ENCODE measurements around the gene ATXN10.

Gene ATXN10

DNA sequence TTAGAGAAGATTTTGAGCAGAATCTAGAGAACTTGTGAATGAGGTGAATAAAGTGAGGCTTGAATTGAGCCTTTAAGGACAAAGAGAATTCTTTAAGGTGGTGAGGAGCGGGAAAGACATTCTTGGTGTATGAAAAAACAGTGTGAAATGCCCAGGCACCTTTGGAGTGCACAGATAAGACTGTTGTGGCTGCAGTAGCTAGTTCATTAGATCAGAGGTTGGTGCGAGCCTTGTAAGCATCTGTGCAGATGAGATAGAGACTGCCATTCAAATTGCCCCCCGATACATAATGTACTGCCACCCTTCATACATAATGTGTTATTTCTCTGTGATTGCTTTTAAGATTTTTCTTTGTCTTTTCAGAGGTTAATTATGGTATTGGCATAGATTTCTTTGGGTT lies 31.3 kb downstream of the ATXN10 start:
- in situ Hi-C loops (cut with HindIII; ENCODE audit: low sequenced_read_pairs), result no loop called here

GRCh38 chr22:45703758-45704157 lies 32.1 kb downstream of the ATXN10 start:
- in situ Hi-C loops (cut with HindIII; ENCODE audit: low sequenced_read_pairs), result no loop called here

DNA sequence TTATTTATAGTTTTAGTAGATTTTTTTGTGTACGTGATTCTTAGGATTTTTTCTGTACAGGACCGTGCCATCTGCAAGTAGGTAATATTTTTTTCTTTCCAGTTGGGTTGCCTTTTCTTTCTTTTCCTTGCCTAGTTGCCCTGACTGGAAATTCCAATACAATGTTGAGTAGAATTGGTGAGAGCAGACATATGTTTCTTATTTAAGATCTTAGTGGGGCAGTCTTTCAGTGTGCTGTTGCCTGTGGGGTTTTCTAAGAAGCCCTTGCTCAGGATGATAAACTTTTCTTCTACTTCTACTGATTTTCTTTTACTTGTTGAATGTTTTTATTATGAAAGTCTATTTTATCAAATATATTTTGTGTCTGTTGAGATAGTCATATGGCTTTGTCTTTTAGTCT lies 33.0 kb downstream of the ATXN10 start:
- in situ Hi-C loops (cut with HindIII; ENCODE audit: low sequenced_read_pairs), result no loop called here

- in situ Hi-C loops (cut with HindIII; ENCODE audit: low sequenced_read_pairs), result no loop called here
Measured at GRCh38 chr22:45707605-45708004, 36.0 kb downstream of the ATXN10 start.

DNA sequence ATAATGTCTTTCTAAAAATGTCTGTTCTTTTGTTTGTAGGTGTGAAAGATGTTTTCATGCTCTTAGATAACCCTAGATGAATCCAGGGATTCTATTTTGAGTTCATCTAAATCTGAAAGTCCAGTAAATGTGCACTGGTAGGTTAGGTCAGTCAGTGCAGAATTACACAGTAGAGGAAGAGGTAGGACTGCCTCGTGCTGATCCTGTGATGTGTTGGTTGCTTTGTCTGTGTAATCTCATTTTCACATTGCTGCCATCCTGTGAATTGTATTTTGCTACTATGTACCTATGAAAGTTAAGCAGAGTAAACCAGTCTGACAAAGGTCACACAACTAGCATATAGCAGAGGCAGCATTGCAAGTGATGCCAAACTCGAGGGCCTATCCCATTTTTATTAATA lies 36.5 kb downstream of the ATXN10 start:
- in situ Hi-C loops (cut with HindIII; ENCODE audit: low sequenced_read_pairs), result no loop called here

- in situ Hi-C loops (cut with HindIII; ENCODE audit: low sequenced_read_pairs), result no loop called here
Measured at GRCh38 chr22:45709060-45709739, 37.6 kb downstream of the ATXN10 start.

DNA sequence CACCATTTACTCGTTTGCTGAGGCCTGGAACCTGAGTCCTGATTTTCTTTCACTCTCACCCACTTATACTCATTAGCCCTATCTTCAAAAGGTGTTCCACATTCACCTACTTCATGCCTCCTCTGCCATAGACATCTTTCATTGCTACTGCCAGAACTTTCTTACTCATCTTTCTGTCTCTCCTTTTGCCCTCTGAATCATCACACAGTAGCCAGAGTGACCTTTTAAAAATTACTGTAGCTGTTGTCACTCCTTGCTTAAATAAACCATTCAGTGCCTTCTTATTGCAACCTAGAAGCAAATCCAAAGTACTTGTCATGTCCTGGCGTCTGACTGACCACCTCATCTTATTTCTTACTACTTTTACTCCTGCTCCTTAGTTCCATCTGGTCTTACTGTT lies 38.2 kb downstream of the ATXN10 start:
- in situ Hi-C loops (cut with HindIII; ENCODE audit: low sequenced_read_pairs), result loop anchor here (5.0 kb wide), 1 partner anchor 68 kb away; no protein-coding TSS in a partner anchor

DNA sequence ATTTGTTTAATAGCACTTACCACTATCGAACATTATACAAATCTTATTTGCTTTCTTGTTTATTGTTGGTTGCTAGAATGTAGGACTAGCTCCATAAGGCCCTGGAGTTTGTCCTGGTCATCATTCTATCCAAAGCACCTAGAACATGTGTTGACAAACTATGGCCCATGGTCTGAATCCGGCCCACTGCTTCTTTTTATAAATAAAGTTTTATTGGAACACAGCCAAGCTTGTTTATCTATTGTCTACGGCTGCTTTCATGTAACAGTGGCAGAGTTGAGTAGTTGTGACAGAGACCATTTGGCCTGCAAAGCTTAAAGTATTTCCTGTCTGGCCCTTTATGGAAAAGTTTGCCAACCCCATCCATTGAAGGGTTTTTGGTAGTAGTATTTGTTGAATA lies 38.8 kb downstream of the ATXN10 start:
- in situ Hi-C loops (cut with HindIII; ENCODE audit: low sequenced_read_pairs), result loop anchor here (5.0 kb wide), 1 partner anchor 68 kb away; no protein-coding TSS in a partner anchor

- in situ Hi-C loops (cut with HindIII; ENCODE audit: low sequenced_read_pairs), result loop anchor here (5.0 kb wide), 1 partner anchor 72 kb away; no protein-coding TSS in a partner anchor
Measured at GRCh38 chr22:45714390-45714789, 42.8 kb downstream of the ATXN10 start.

DNA sequence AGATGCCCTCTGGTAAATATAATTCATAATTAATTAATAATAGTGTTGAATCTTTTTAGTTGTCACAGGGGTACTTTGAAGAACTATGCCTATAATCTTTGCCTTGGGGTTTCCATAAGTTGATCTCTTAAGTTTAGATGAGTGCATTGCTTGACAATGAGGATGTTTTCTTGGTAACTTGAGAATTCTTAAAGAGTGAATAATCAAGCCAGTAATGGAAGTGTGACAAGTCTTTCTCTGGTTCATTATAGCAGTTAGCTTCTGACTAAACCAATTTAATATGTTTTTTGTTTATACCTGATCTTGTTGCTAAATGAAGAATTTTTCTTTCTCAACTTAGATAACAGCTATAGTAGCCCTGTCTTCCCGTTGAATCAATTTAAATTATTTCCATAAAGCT lies 46.2 kb downstream of the ATXN10 start:
- in situ Hi-C loops (cut with HindIII; ENCODE audit: low sequenced_read_pairs), result no loop called here

DNA sequence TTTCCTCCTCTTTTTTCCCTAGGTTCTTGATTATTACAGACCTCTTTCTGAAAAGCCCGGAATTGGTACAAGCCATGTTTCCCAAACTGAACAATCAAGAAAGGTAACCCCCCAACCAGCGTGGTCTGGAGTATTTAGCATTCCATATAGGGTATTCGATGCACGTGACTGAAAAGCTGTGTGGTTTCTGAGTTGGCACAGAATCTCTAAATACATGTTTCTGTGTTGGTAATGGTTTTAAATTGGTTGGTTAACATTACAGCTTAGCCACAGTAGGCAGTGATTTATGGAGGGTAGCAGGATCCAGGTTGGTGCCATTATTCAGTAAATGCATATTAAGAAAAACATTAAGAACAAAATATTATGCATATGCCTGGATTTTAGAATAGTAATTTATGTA lies 46.8 kb downstream of the ATXN10 start:
- in situ Hi-C loops (cut with HindIII; ENCODE audit: low sequenced_read_pairs), result no loop called here

DNA sequence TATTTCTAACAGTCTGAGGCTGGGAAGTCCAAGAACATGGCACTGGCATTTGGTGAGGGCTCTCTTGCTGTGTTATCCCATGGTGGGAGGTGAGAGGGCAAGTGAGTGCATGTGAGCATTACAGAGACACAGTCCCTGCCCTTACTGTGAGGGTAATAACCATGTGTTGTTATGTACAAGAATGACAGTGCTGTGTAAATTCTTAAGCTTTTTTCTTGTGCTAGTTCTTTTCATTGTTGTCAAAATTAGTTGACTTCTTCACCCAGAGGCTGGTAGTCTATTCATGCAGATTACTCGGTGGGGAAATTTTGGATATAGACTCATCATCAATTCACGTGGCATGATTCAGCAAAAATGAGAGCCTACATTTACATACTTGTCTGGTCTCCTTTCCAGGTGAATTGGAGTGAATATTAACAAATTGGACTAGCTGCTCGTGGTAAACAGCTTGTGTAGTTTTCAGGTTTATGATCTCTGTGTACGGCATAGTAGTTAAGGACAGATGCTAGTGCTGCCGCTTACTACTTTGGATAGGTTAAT lies 49.3 kb downstream of the ATXN10 start:
- in situ Hi-C loops (cut with HindIII; ENCODE audit: low sequenced_read_pairs), result no loop called here

DNA sequence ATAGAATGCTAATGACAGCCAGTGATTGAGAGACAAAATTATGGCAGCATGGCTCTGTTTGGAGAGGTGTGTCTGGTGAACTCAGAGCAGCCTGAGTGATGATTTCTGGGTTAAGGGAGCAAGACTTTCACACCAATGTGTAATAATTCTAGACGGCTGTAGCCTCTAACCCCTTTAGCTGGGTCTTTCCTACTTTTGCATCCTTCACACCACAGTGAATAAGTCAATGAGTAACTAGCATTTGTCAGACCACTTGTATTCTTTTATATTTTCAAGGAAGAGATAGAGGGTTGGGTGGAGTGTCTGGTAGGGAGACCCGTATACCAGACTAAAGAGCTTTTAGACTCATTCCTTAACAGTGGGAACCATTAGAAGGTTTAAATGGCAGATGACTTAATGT lies 50.4 kb downstream of the ATXN10 start:
- in situ Hi-C loops (cut with HindIII; ENCODE audit: low sequenced_read_pairs), result no loop called here

- in situ Hi-C loops (cut with HindIII; ENCODE audit: low sequenced_read_pairs), result no loop called here
Measured at GRCh38 chr22:45726081-45726480, 54.4 kb downstream of the ATXN10 start.

- in situ Hi-C loops (cut with HindIII; ENCODE audit: low sequenced_read_pairs), result no loop called here
Measured at GRCh38 chr22:45731041-45731797, 59.6 kb downstream of the ATXN10 start.

DNA sequence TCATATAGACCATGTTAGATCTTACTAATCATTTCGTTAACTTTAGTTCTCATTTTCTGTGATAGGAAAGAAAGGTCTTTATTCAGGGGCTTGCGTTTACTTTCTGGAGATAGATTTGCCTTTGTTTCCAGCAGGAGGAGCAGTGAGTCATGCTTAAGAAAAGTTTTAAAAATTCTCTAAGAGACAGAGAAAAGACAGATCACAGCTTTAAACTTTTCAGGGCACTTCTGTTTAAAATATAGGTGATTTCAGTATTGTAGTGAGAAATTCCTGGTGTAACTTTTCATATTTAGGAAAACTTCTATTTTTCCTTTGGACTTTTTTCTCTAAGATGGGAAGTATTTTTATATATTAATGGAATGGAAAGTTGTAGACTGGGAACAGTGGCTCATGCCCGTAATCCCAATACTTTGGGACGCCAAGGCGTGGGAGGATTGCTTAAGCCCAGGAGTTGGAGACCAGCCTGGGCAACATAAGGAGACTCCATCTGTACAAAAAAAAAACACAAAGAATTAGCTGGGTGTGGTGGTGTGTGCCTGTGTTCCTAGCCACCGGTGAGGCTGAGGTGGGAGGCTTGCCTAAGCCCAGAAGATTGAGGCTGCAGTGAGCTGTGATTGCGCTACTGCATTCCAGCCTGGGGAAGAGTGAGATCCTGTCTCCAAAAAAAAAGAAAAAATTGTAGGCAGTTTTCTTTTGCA lies 60.3 kb downstream of the ATXN10 start:
- in situ Hi-C loops (cut with HindIII; ENCODE audit: low sequenced_read_pairs), result no loop called here

- in situ Hi-C loops (cut with HindIII; ENCODE audit: low sequenced_read_pairs), result no loop called here
Measured at GRCh38 chr22:45735273-45735672, 63.6 kb downstream of the ATXN10 start.

GRCh38 chr22:45738206-45738605 lies 66.6 kb downstream of the ATXN10 start:
- in situ Hi-C loops (cut with HindIII; ENCODE audit: low sequenced_read_pairs), result no loop called here

- in situ Hi-C loops (cut with HindIII; ENCODE audit: low sequenced_read_pairs), result no loop called here
Measured at GRCh38 chr22:45740236-45740635, 68.6 kb downstream of the ATXN10 start.

GRCh38 chr22:45742866-45743450 lies 71.3 kb downstream of the ATXN10 start:
- in situ Hi-C loops (cut with HindIII; ENCODE audit: low sequenced_read_pairs), result no loop called here

DNA sequence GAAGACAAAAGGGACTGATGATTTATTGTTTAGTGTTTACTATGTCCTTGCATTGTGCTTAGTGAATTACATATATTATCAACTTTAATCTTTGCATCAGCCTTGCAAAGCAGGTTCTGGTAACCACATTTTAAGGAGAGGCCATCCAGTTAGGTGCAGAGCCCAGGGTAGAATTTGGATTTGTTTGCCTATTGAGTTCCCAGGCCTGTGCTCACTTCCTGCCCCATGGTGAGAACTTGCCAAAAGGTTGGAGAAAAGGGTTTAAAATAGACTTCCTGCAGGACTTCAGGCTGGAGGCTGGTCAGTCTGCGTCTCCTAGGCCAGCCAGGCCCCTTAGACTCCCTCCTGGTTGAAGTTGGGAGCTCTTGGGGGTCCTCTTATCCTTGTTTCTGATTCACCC lies 72.1 kb downstream of the ATXN10 start:
- in situ Hi-C loops (cut with HindIII; ENCODE audit: low sequenced_read_pairs), result no loop called here
